Osteocyte (in vitro differentiated cells): ENCODE results near the gene FAM120C. TPM values are rescaled to one million over a fixed set of nuclear protein-coding genes. Genes with fewer than 3 reads are reported as not detected.

Experiments
- DNase-seq: peaks from one replicate; pipeline ENCODE4 v3.0.0; 2021; ENCODE audit warnings: mixed read lengths; ENCODE audit not compliant: unreplicated experiment; ENCODE audit errors: extremely low spot score
- H3K27ac Mint-ChIP-seq: one replicate; pipeline ENCODE4 v1.8.0; 2021; ENCODE audit warnings: mild to moderate bottlenecking, mixed read lengths; ENCODE audit not compliant: unreplicated experiment
- H3K27me3 Mint-ChIP-seq: one replicate; pipeline ENCODE4 v1.8.0; 2021; ENCODE audit warnings: mixed read lengths; ENCODE audit not compliant: unreplicated experiment
- H3K36me3 Mint-ChIP-seq: one replicate; pipeline ENCODE4 v1.8.0; 2021; ENCODE audit warnings: mixed read lengths; ENCODE audit not compliant: unreplicated experiment
- H3K4me1 Mint-ChIP-seq: one replicate; pipeline ENCODE4 v1.8.0; 2021; ENCODE audit warnings: mixed read lengths; ENCODE audit not compliant: unreplicated experiment
- H3K4me3 Mint-ChIP-seq: one replicate; pipeline ENCODE4 v1.8.0; 2021; ENCODE audit warnings: mild to moderate bottlenecking, moderate library complexity, mixed read lengths; ENCODE audit not compliant: unreplicated experiment
- H3K9me3 Mint-ChIP-seq: one replicate; pipeline ENCODE4 v1.8.0; 2021; ENCODE audit warnings: mixed read lengths; ENCODE audit not compliant: unreplicated experiment
- total RNA-seq: library from RNA; stranded (reverse); gene quantifications from 2 replicates; pipeline ENCODE4 v1.2.1, GENCODE V29; 2021
- TF ChIP-seq, protein P1 (sequence below): fragments of 200-600 bp; sonication (generic); IDR thresholded peaks from 2 replicates; pipeline ENCODE4 v1.5.0; 2021; ENCODE audit warnings: antibody characterized with exemption, mild to moderate bottlenecking, moderate library complexity

FAM120C gene
- total RNA-seq, 1 donor from 2014 or later = 11.6 TPM

DNA sequence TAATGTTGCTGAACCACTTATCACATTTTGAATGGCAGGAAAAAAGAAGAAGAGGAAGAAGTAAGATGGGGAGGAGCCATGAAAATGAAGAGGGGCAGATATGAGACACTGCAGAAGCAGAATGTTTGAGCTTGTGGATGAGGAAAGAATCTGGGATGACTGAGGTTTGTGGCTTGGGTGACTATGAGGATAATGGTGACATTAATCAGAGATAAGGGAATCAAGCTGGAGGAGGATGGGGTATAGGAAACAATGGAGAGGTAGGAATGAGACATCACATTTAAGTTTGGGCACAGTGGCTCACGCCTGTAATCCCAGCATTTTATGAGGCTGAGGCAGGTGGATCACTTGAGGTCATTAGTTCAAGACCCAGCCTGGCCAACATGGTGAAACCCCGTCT, 119.7 kb downstream of the FAM120C start:
- Mint-ChIP-seq H3K9me3 (no peaks in the 10 kb centered on the region), H3K27me3 (no peaks in the 10 kb centered on the region), H3K36me3 (peaks cover 4% of the 10 kb centered on the region), H3K4me3 (no peak overlapping the region), H3K4me1 (no peaks in the 10 kb centered on the region), H3K27ac (no peak overlapping the region)
- TF ChIP-seq, protein P1, sequence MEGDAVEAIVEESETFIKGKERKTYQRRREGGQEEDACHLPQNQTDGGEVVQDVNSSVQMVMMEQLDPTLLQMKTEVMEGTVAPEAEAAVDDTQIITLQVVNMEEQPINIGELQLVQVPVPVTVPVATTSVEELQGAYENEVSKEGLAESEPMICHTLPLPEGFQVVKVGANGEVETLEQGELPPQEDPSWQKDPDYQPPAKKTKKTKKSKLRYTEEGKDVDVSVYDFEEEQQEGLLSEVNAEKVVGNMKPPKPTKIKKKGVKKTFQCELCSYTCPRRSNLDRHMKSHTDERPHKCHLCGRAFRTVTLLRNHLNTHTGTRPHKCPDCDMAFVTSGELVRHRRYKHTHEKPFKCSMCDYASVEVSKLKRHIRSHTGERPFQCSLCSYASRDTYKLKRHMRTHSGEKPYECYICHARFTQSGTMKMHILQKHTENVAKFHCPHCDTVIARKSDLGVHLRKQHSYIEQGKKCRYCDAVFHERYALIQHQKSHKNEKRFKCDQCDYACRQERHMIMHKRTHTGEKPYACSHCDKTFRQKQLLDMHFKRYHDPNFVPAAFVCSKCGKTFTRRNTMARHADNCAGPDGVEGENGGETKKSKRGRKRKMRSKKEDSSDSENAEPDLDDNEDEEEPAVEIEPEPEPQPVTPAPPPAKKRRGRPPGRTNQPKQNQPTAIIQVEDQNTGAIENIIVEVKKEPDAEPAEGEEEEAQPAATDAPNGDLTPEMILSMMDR = no peak
- DNase-seq = no peak

DNA sequence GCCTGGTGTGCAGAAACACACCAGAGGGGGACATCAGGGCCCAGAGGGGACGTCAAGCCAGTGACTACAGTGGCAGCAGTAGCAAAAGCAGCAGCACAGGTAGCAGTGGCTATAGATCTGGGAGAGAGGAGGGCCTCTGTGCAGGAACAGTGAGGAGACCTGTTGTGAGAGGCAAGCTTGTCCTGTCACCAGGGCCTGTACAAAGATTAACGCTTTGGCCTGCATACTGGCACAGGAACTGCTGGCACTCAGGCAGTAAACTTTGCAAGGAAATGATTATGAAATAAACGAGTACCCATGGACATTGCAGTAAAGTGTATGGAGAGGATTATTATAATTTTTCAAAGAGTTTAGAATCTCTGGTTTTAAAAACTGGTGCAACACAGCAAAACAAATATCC, 133.3 kb downstream of the FAM120C start:
- DNase-seq = no peak
- Mint-ChIP-seq H3K27me3 (no peaks in the 10 kb centered on the region), H3K4me1 (peaks cover 5% of the 10 kb centered on the region), H3K4me3 (no peak overlapping the region), H3K9me3 (peaks cover 13% of the 10 kb centered on the region), H3K36me3 (no peaks in the 10 kb centered on the region), H3K27ac (no peak overlapping the region)
- TF ChIP-seq, protein P1 = no peak

DNA sequence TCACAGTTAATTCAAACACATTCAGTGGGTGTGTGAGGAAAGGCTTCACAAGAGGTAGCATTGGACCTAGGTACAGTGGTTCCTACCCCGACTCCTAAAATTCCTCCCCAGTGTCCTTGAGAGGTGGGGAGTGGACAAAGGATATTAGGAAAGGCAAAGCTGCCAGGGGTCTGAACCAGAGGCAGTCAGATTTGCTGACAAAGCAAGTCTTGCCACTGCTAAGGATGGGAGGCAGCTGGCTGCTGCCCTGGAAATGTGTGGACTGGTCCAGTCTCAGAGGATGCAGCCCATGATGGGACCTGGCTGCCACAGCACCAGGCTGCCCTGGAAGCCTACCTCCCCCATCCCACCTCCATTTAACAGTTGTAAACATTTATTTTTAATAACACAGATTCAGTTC, 134.6 kb downstream of the FAM120C start:
- DNase-seq = no peak
- Mint-ChIP-seq H3K4me1 (peaks cover 5% of the 10 kb centered on the region), H3K36me3 (no peaks in the 10 kb centered on the region), H3K27me3 (no peaks in the 10 kb centered on the region), H3K9me3 (peaks cover 13% of the 10 kb centered on the region), H3K27ac (no peak overlapping the region), H3K4me3 (no peak overlapping the region)
- TF ChIP-seq, protein P1 = no peak

DNA sequence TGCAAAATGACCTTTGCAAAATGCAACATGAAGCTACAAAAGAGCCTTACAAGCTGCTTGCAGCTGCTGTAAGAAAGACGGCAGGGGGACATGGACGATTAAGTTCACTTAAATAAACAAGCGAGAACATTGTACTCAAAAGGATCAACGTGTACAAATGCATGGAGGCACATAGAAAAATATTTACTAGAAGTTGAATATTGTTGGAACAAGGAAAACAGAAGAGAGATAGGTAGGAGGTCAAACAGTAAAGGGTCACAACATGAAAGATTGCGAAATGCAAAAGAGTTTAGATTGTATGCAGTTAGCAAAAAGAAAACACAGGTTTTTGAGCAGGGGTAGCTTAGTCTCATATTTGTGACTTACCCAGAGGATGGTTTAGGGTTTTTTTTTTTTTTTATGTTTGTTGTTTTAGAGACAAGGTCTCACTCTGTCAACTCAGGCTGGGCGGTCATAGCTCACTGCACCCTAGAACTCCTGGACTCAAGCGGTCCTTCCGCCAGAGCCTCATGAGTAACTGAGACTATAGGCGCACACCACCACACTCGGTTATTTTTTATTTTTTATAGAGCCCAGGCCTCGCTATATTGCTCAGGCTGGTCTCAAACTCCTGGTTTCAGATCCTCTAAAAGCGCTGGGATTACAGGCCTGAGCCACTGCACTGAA, 137.4 kb downstream of the FAM120C start:
- Mint-ChIP-seq H3K4me1 (peaks cover 9% of the 10 kb centered on the region), H3K36me3 (no peaks in the 10 kb centered on the region), H3K9me3 (peaks cover 13% of the 10 kb centered on the region), H3K4me3 (peak overlapping the region; percentile 94), H3K27ac (peak overlapping the region; percentile 100), H3K27me3 (no peaks in the 10 kb centered on the region)
- TF ChIP-seq, protein P1 = no peak
- DNase-seq = no peak

DNA sequence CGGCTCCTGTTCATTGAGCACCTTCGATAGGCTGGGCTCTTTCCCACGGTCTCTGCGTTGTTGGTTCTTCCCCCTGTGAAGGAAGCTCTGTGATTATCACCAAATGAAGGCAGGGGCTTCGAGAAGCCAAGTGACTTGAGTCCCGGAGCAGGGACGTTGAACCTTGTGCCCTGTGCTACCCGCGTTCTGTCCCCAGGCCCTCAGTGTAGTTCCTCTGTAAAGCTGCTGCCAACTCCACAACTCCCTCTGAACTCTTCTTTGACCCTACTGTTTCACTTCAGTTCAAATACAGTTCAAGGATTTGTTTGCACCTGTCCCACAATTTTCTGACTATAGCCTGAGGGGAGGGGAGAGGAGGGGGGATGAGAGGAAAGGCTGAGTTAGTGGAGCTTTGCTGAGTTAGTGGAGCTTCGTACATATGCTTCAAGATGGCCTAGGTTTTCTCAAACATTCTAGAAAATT, 138.1 kb downstream of the FAM120C start:
- no peaks in the 10 kb centered on the region for H3K27me3 Mint-ChIP-seq
- H3K27ac Mint-ChIP-seq = peak overlapping the region; percentile 100
- peaks cover 9% of the 10 kb centered on the region for H3K4me1 Mint-ChIP-seq
- no peaks in the 10 kb centered on the region for H3K36me3 Mint-ChIP-seq
- peak overlapping the region; percentile 94 for H3K4me3 Mint-ChIP-seq
- peaks cover 13% of the 10 kb centered on the region for H3K9me3 Mint-ChIP-seq
- TF ChIP-seq, protein P1 = no peak
- DNase-seq = no peak
